Kidney capillary endothelial cell (primary cell): Measurements from ENCODE around the gene YIPF2.
"Not testable (repeated sequence)": the region's sequence is repeated elsewhere in the genome, so short reads cannot be mapped to it uniquely, and the experiment has no call there.

ENCODE experiments used
- DNase-seq: peaks from one replicate; pipeline ENCODE4 v3.0.0-alpha.2; 2018; ENCODE audit warnings: low spot score

The YIPF2 gene

DNA sequence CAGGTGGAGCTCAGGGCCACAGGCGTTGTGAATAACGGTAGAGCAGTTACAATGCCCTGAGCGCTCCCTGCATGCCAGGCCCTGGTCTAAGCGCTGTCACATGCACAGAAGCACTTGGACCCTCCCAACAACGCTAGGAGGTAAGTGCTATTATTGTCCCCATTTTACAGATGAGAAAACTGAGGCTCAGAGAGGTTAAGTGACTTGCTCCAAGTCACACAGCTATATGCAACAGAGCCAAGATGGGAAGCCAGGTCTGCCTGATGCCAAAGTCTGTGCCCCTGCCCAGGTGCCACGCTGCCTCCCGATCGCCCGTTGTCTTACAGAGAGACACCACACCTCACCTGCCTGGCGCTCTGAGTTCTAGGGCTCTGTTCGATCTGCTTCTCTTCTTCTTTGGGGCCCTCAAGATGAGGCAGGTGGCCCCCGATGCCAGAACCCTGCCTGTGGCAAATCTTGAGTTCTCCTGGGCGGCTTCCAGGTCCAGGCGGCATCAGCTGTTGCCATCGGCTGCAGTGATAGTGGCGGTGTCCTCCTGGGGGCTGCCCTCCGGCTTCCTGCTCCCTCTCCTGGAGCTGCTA is 20.0 kb downstream of the YIPF2 start:
- no peak for DNase-seq

- DNase-seq, result no peak
These were observed 20.5 kb downstream of the YIPF2 start for GRCh38 chr19:10907925-10908324.

DNA sequence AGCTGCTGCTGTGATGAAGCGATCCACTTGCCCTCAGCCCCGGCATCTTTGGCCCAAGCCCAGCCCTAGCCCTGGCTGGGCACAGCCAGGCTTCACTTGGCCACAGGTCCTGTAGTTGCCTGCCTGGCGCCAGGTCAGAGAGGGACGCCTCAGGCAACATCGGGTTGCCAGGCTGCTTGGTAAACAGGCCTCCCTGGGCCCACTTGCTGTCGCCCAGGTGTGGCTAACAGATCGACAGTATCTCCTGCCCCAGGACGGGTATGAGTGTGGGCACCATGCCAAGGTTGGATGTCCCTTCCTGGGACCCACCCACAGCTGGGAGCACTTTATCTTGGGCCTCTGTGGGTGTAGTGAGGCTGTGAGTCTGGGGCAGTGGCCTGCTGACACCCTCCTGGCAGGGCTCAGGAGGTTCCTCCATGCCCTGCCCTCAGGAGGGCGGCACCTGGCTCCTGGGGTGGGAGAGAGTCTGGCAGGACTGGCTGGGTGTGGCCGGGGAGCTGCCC is 29.2 kb downstream of the YIPF2 start:
- no peak for DNase-seq

DNA sequence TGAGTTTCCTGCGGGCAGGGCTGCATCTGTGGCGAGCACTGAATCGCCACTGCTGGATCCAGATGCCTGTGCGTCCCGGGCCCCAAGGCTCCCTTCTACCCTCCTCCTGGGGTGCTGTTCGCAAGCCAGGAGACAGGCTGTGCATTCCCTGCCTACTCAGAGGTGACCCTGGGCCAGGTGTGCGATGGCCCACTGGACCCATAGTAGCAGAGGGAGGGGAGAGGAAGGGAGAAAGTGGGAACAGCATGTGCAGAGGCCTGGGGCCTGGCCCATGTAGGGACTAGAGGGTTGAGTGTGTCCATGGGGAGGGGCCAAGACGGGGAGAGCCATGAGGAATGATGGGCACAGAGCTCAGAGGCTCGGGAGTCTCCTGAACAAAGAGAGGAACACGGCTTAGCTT is 29.8 kb downstream of the YIPF2 start:
- no peak for DNase-seq

DNA sequence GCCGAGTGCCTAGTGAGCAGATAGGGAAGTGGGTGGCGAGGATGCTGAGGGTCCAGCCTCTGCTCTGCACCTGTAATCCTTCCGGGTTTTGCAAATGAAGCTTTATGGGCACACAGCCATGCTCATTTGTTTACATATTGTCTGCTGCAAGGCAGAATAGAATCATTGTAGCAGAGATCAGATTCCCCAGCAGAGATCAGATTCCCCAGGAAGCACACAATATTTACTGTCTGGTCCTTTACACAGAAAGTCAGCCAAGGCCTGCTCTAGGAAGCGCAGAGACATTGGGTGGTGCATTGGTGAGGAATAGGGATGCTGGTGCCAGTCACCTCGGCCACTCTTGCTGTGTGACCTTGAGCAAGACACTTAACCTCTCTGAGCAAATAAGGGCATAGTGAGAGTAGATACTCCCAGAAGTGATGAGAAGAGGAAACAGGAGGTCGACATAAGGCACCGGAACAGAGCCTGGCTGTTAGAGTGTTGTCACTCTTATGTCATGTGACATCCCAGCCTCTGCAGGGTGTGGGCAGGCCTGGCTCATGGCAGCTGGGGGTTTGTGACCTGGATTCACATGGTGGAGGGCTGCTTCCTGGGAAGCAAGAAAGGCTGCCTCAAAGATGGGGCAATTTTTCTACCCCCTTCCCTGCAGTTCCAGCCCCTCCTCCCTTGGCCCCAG is 31.4 kb downstream of the YIPF2 start:
- DNase-seq, result no peak

GRCh38 chr19:10895920-10896319 is 32.5 kb downstream of the YIPF2 start:
- DNase-seq, result no peak

DNA sequence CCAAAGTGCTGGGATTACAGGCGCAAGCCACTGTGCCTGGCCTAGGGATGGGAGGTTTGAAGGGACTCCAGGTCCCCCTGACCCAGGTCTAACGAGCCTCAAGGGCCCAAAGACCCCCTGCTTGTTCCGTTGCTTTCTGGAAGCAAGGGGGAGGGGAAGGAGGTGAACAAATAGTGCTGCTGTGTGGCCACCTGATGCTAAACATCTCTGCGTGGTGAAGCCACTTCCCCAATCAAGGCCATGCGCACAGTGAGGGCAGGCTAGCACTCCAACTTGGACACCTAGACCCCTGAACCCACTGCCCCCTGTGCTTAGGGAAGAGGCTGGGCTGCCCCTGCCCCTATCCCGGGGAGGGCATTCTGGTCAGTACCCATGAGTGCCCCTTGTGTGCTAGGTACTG is 33.1 kb downstream of the YIPF2 start:
- no peak for DNase-seq

GRCh38 chr19:10894911-10895213 is 33.6 kb downstream of the YIPF2 start:
- DNase-seq, result no peak

DNA sequence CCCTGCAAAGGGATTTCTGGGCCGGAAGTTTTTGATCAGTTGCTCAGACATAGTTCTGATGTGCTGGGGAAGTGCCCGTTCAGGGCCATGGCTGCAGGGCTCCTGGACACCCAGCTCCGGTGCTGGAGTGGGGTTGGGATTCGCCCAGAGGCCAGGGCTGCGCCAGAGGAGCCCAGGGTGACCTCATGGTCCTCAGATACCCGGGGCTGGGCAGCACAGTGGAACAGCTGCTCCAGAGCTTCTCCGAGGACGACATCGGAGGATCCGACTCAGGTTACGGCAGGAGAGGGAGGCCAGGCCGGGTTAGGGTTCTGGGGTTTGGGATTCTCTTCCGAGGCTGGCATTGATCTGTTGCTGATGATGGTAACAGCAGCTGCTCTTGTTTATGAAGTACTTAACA is 36.2 kb downstream of the YIPF2 start:
- no peak for DNase-seq

DNA sequence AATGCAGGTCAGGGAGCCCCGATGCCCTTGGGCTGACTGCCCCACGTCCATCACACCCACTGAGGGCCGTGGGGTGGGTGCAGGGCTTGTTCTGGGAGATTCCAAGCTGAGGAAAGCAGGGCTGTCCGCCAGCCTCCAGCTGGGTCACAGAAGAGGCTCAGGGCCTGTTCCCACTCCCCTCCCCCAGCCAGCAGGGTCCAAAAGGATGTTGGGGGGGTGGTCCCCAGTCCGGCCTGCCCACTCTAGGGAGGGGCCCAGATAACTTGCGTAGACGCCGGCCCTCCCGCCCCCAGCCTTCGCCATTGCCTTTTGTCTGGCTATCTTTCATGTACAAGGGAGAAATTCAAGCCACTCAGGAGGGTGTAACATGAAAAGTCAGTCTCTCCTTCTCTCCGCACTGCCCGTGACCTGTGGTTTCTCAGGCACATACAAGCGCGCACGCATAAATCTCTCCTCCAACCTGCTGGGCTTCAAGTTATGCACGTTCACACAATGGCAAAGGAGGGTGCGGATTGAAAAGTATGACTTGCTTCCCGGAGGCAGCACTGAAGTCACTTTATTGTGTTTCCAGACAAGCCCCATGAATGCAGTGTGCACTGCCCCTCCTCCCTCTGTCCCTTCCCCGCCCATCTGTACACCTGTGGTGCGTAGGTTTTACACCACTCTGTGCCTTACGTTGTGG is 36.9 kb downstream of the YIPF2 start:
- no peak for DNase-seq

DNA sequence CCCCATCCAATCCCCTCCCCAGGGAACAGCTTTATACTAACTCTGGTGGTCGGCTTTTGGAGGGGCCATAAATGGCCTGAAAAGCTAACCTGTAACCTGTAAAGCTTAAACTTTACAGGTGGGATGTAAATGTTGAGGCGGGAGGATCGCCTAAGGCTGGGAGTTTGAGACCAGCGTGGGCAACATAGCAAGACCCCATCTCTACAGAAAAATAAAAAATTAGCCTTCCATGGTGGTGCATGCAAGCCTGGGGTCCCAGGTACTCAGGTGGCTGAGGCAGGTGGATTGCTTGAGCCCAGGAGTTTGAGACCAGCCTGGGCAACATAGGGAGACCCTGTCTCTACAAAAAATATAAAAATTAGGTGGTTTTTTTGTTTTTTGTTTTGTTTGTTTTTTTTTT is 38.6 kb downstream of the YIPF2 start:
- DNase-seq, result no peak

GRCh38 chr19:10888421-10888866 is 40.0 kb downstream of the YIPF2 start:
- no peak for DNase-seq

- no peak for DNase-seq
These were observed 40.6 kb downstream of the YIPF2 start for GRCh38 chr19:10887616-10888367.

DNA sequence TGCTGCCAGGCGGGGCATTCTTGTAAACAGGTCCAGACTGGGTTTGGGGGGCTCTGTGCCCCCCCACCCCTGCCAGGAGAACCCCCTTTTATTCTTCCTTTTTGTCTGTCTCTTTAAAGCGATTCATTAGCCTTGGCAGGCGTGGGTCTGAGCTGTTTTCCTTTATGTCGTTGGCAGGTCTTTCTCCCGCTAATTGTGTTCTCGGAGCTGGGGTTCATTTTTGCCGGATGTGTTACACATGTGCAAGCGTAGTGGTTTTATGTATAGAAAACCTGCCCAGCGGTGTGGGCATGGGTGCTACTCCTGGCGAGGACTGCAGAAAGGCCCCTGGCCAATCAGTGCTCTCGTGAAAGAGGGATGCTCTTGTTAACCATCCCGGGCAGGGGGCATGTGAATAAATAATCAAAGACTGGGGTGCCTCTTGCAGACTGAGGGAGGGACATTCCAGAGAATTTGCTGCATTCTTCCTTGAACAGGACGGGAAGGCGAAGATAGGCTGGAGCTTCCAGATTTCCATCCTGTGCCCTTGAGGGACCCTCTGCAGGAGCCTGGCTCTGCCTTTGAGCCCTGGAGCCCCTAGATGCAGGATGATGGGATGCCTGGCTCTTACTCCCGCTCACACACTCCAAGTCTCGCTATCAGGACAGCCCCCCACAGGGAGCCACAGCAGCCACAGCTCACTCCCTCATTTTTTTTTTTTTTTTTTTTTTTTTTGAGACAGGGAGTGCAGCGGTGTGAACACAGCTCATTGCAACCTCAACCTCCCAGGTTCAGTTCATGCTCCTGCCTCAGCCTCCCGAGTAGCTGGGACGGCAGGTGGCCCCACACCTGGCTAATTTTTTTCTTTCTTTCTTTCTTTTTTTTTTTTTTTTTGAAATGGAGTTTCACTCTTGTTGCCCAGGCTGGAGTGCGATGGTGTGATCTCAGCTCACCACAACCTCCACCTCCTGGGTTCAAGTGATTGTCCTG is 43.0 kb downstream of the YIPF2 start:
- no peak for DNase-seq

GRCh38 chr19:10884274-10884673 is 44.2 kb downstream of the YIPF2 start:
- DNase-seq, result no peak

GRCh38 chr19:10882108-10882457 is 46.4 kb downstream of the YIPF2 start:
- no peak for DNase-seq

DNA sequence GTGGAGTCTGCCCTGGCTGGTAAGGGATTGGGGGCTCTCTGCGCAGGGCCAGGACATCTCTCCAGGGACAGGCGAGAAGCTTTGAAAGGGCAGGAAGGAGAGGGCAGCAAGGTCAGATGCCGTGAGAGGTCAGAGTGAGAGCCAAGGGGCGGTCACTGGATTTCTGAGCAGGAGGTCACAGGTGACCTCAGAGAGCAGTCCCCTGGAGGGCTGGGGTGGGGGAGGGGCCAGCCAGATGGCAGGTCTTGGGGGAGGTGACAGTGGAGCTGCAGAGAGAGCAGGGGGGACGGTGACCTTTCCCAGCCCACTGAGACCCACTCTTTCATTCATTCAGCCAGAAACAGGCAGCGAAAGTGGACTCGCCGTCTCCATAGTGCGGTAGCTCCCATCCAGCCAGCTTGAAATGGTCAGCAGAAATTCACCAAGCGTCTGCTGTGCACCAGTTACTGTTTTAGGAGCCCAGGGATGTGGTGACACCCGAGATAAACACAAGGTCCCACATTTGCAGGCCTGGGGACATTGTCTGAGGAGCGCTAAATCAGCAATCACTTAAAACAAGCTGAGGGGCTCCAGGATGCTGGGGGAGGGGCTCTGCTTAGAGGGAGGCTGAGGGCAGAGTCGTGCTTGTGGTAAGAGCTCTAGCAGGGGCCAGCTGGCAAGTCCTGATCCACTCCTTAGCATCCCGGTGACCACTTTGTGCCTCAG is 46.9 kb downstream of the YIPF2 start:
- no peak for DNase-seq

DNA sequence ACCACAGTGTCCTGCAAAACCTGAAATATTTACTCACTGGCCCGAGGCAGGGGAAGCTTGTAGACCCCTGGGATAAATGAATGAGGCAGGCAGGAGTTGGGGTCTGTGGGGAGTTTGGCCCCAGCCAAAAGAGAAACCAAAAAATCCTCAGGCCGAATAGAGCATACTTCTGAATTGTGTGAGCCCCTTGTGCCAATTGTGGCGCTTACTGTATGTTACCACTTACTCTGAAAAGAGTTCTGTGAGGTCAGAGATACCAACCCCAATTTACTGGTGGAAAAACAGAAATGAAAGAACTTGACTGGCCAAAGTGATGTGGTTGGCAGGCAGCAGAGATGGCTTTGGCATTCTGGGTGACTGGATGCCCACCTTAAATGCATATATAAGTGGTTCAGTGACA is 50.2 kb downstream of the YIPF2 start:
- no peak for DNase-seq

GRCh38 chr19:10877608-10878007 is 50.8 kb downstream of the YIPF2 start:
- DNase-seq, result not testable (repeated sequence)

- DNase-seq, result no peak
These were observed 51.8 kb downstream of the YIPF2 start for GRCh38 chr19:10876459-10877240.
